Measurements from ENCODE around the gene CYP46A1. TPM values are rescaled to one million over a fixed set of nuclear protein-coding genes. Genes with fewer than 3 reads are reported as not detected.

The CYP46A1 gene
- total RNA-seq, 4 donors from 2014 or later: 0.13 to 2.5 TPM; not detected in 2

DNA sequence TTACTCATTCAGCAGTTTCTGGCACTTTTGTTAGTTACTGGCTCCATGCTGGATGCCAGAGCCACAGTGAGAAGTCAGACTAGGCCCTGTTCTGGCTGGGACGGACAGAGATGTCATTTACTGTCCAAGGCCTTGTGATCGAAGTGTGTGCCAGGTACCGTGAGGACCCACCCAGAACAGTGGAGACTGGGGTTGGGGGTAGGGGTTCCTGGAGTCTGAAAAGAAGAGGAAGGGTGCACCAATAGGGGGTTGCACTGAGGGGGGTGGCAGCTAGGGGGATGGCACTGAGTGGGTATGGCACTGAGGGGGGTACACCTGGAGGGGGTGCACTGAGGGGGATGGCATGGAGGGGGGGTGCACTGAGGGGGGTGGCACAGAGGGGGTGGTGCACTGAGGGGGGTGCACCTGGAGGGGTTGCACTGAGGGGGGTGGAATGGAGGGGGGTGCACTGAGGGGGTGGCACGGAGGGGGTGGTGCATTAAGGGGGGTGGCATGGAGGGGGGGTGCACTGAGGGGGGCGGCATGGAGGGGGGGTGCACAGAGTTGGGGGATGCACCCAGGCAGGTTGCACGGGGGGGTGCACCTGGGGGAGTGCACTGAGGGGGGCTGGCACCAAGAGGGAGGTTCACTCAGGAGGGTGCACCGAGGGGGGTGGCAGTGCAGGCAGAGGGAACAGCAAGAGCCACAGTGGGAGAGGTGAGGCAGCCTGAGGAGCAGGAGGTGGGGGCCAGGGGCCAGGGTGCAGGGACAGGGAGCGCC is 10.6 kb upstream of the CYP46A1 start:
- no peak overlapping the region for H3K27ac ChIP-seq
- no peaks in the 10 kb centered on the region for H3K36me3 ChIP-seq
- H3K9me3 ChIP-seq: peaks cover 0 to 10% (median 4%) of the 10 kb centered on the region in 4 donors
- TF ChIP-seq POLR2A (IDR thresholded peaks at IDR 0.05): no peak
- TF ChIP-seq, protein P1, sequence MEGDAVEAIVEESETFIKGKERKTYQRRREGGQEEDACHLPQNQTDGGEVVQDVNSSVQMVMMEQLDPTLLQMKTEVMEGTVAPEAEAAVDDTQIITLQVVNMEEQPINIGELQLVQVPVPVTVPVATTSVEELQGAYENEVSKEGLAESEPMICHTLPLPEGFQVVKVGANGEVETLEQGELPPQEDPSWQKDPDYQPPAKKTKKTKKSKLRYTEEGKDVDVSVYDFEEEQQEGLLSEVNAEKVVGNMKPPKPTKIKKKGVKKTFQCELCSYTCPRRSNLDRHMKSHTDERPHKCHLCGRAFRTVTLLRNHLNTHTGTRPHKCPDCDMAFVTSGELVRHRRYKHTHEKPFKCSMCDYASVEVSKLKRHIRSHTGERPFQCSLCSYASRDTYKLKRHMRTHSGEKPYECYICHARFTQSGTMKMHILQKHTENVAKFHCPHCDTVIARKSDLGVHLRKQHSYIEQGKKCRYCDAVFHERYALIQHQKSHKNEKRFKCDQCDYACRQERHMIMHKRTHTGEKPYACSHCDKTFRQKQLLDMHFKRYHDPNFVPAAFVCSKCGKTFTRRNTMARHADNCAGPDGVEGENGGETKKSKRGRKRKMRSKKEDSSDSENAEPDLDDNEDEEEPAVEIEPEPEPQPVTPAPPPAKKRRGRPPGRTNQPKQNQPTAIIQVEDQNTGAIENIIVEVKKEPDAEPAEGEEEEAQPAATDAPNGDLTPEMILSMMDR (IDR thresholded peaks at IDR 0.05): no peak
- peaks cover 0 to 15% (median 0%) of the 10 kb centered on the region in 4 donors for H3K4me1 ChIP-seq
- no peak for DNase-seq
- no peak overlapping the region for H3K4me3 ChIP-seq
- H3K27me3 ChIP-seq: no peaks in the 10 kb centered on the region

DNA sequence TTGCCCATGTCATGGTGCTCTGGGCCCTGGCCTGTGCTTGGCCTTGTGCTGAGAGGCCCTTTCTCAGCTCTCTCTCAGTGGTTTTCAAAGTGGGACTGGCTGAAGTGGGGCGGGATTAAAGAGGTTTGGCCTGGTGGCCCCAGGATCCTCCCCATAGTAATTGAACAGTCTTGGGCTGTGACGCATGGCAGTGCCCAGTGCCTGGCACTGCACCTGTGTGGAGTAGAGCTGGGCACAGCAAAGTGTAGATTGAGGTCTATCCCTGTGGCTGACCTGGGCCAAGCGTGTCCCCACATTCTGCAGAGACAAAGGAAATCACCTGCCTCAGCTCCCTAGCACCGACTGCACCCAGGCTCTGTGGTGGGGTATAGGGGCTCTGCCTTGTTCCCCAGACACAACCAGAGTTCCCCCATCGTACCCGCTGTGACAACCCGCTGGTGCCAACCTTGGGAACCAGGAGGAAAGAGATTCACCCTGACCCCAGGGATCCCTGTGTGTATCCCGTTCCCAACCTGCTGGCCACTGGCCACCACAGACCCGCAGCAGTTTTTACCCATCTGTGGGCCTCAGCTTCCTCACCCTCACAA is 9.9 kb upstream of the CYP46A1 start:
- H3K4me3 ChIP-seq: no peak overlapping the region
- H3K9me3 ChIP-seq: peaks cover 0 to 10% (median 4%) of the 10 kb centered on the region in 4 donors
- H3K27me3 ChIP-seq: no peaks in the 10 kb centered on the region
- H3K4me1 ChIP-seq: peaks cover 0 to 15% (median 0%) of the 10 kb centered on the region in 4 donors
- no peak for DNase-seq
- H3K27ac ChIP-seq: no peak overlapping the region
- H3K36me3 ChIP-seq: no peaks in the 10 kb centered on the region
- TF ChIP-seq, protein P1 (IDR thresholded peaks at IDR 0.05): no peak
- TF ChIP-seq POLR2A (IDR thresholded peaks at IDR 0.05): no peak

DNA sequence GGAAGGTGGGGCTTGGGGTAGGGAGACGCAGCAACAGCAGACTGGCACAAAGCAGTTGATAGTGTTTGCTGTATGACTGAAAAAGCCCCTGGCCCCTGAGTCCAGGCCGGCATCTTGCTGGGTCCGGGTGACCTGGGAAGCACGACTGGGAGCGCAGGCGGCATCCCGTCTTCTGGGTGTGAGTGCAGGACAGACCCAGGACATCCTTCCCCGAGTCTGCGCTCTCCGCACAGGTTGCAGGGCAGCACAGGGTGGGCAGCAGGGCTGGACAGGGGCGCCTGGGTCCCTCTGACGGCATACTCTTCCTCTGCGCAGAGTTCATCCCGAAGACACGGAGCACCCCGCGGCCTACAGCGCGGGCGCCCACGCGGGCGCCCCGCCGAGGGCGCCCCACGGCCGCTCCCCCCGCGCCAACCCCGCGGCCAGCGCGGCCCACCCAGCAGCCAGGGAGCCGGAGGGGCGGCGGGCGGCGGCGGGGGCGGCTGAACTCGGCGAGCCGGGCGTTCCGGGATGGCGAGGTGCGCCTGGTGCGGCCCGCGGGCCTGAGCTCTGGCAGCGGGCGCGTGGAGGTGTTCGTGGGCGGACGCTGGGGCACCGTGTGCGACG is 9.2 kb upstream of the CYP46A1 start:
- H3K4me3 ChIP-seq: no peak overlapping the region
- H3K27me3 ChIP-seq: no peaks in the 10 kb centered on the region
- peaks cover 0 to 10% (median 4%) of the 10 kb centered on the region in 4 donors for H3K9me3 ChIP-seq
- TF ChIP-seq, protein P1 (IDR thresholded peaks at IDR 0.05): no peak
- no peak for TF ChIP-seq POLR2A (IDR thresholded peaks at IDR 0.05)
- peaks cover 0 to 15% (median 0%) of the 10 kb centered on the region in 4 donors for H3K4me1 ChIP-seq
- H3K27ac ChIP-seq: no peak overlapping the region
- DNase-seq: no peak
- H3K36me3 ChIP-seq: no peaks in the 10 kb centered on the region

DNA sequence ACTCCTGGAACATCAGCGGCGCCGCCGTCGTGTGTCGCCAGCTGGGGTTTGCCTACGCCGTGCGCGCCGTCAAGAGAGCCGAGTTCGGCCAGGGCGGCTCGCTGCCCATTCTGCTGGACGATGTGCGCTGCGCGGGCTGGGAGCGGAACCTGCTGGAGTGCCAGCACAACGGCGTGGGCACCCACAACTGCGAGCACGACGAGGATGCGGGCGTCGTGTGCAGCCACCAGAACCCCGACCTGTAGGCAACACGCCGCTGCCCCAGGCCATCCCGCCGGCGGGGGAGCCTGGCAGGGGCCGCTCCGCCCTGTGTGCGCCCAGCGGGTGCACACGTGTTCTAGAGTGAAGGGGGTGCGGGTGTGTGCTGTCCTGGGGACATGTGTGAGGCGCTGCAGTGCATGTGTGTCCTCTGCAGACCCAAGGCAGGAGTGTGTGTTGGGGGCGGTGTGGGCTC is 8.7 kb upstream of the CYP46A1 start:
- Histone ChIP-seq H3K27ac (no peak overlapping the region), H3K9me3 (peaks cover 0 to 10% (median 4%) of the 10 kb centered on the region in 4 donors), H3K4me3 (no peak overlapping the region), H3K36me3 (no peaks in the 10 kb centered on the region), H3K27me3 (no peaks in the 10 kb centered on the region), H3K4me1 (peaks cover 0 to 15% (median 0%) of the 10 kb centered on the region in 4 donors)
- TF ChIP-seq POLR2A (IDR thresholded peaks at IDR 0.05): no peak
- TF ChIP-seq, protein P1 (IDR thresholded peaks at IDR 0.05): no peak
- DNase-seq: no peak

DNA sequence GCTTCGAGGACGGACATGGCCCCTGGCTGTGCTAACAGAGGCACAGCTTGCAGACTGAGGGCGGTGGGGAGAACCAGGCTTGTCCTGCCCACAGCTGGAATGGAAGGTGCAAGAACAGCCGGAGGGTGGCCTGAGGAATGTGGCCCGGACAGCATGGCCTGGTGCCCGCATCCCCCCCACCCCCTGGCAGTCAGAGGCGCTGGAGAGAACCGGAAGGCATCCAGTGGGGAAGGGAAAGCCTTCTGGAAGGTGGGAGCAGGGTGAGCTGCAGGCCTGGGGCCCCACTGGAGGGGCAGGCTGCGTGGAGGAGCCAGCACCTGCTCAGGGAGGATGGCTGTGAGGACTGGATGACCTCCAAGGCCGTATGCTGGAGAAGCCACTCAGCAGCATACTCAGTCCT is 8.1 kb upstream of the CYP46A1 start:
- H3K27me3 ChIP-seq: no peaks in the 10 kb centered on the region
- DNase-seq: no peak
- H3K4me3 ChIP-seq: no peak overlapping the region
- TF ChIP-seq, protein P1 (IDR thresholded peaks at IDR 0.05): no peak
- TF ChIP-seq POLR2A (IDR thresholded peaks at IDR 0.05): no peak
- H3K36me3 ChIP-seq: no peaks in the 10 kb centered on the region
- no peak overlapping the region for H3K27ac ChIP-seq
- peaks cover 0 to 15% (median 0%) of the 10 kb centered on the region in 4 donors for H3K4me1 ChIP-seq
- H3K9me3 ChIP-seq: peaks cover 0 to 10% (median 4%) of the 10 kb centered on the region in 4 donors

Data from Peyer's patch (tissue), 4 donors.